HCT116 (cell line): ENCODE results near the gene CH25H. TPM values are rescaled to one million over a fixed set of nuclear protein-coding genes. Genes with fewer than 3 reads are reported as not detected.

Experiments
- ATAC-seq: fragments of 200-7000 bp; cut with Tn5 transposase; 2 replicates; pipeline ENCODE4 v1.9.1; 2020; ENCODE audit warnings: mild to moderate bottlenecking, moderate library complexity
- BruUV-seq: library from RNA; stranded (reverse); fragments of 400-500 nt; replicated peaks from 2 replicates; lab custom pipeline; 2021; lab: Mats Ljungman, UMichigan
- CTCF ChIA-PET: fragments of 300-600 bp; sonication (Branson Sonifier 250); formaldehyde crosslinking; loops from one replicate; lab custom pipeline; 2021; ENCODE audit warnings: antibody characterized with exemption; lab: Charles Lee
- POLR2A ChIA-PET: fragments of 300-600, 350-600 bp; sonication (Branson Sonifier 250); formaldehyde crosslinking; loops from one replicate; lab custom pipeline; 2021; ENCODE audit warnings: antibody characterized with exemption; lab: Charles Lee
- RAD21 ChIA-PET, 2 experiments: fragments of 300-600 bp; sonication (Branson Sonifier 250); formaldehyde crosslinking; loops; one replicate each; lab custom pipeline; 2023; ENCODE audit warnings: low total read pairs in 2 of 2; ENCODE audit not compliant: uncharacterized antibody in 2 of 2, unreplicated experiment in 2 of 2, low non-redundant PET in 1 of 2; lab: Charles Lee
- DNase-seq: peaks from one replicate; pipeline ENCODE4 v3.0.0-alpha.2; 2010; ENCODE audit warnings: low read depth, low spot score
- H2AFZ ChIP-seq: fragments of 200-600 bp; shearing (Covaris generic), sonication (generic); 2 replicates; pipeline ENCODE4 v1.6.1; 2017; ENCODE audit warnings: low read depth, mixed run types, mixed read lengths, antibody characterized with exemption, low read length; ENCODE audit not compliant: poor library complexity, severe bottlenecking
- H3K27ac ChIP-seq: 2 replicates; pipeline ENCODE4 v1.5.1; 2012; ENCODE audit warnings: low read depth, low read length
- H3K27me3 ChIP-seq: fragments of 200-600 bp; sonication (generic); 2 replicates; pipeline ENCODE4 v1.6.1; 2016; ENCODE audit warnings: mixed run types, low read length, mixed read lengths; ENCODE audit not compliant: insufficient read depth
- H3K36me3 ChIP-seq, 2 experiments: fragments of 200-500 bp in 1 of 2; fragments of 200-600 bp in 1 of 2; sonication (Bioruptor generic) in 1 of 2; sonication (generic) in 1 of 2; 2 replicates each; pipeline versions ENCODE4 v1.5.1 to v1.6.1; 2014 to 2016; ENCODE audit warnings: low read length in 2 of 2, inconsistent platforms in 1 of 2, mixed read lengths in 1 of 2, mixed run types in 1 of 2; ENCODE audit not compliant: insufficient read depth in 2 of 2, control insufficient read depth in 1 of 2
- H3K4me1 ChIP-seq, 2 experiments: fragments of 200-600 bp in 1 of 2; sonication (generic) in 1 of 2; 2 replicates each; pipeline versions ENCODE4 v1.5.1 to v1.6.1; 2012 to 2017; ENCODE audit warnings: low read length in 2 of 2, inconsistent platforms in 1 of 2, mild to moderate bottlenecking in 1 of 2, mixed read lengths in 1 of 2, mixed run types in 1 of 2, moderate library complexity in 1 of 2; ENCODE audit not compliant: insufficient read depth in 2 of 2, control insufficient read depth in 1 of 2
- H3K4me2 ChIP-seq: fragments of 200-600 bp; sonication (generic); 2 replicates; pipeline ENCODE4 v1.6.1; 2017; ENCODE audit warnings: mixed run types, low read length, mixed read lengths
- H3K4me3 ChIP-seq, 2 experiments: fragments of 200-600 bp in 1 of 2; sonication (generic) in 1 of 2; replicated peaks in 1 of 2; 2 replicates each; pipeline ENCODE4 v1.5.1; 2011 to 2016; ENCODE audit warnings: low read length in 2 of 2, control low read depth in 1 of 2, low read depth in 1 of 2, mild to moderate bottlenecking in 1 of 2, mixed read lengths in 1 of 2, mixed run types in 1 of 2
- H3K79me2 ChIP-seq: fragments of 200-600 bp; sonication (generic); 2 replicates; pipeline ENCODE4 v1.6.1; 2017; ENCODE audit warnings: mild to moderate bottlenecking, mixed run types, low read length, moderate library complexity, mixed read lengths; ENCODE audit not compliant: insufficient read depth
- H3K9ac ChIP-seq: fragments of 200-600 bp; sonication (generic); 2 replicates; pipeline ENCODE4 v1.6.1; 2016; ENCODE audit warnings: low read length, mixed read lengths
- H3K9me2 ChIP-seq: fragments of 200-600 bp; sonication (generic), shearing (Covaris generic); 2 replicates; pipeline ENCODE4 v1.6.1; 2017; ENCODE audit warnings: mixed run types, mild to moderate bottlenecking, moderate library complexity; ENCODE audit not compliant: insufficient read depth
- H3K9me3 ChIP-seq, 2 experiments: fragments of 200-500 bp in 1 of 2; fragments of 200-600 bp in 1 of 2; sonication (Bioruptor generic) in 1 of 2; sonication (generic) in 1 of 2; 2 replicates each; pipeline ENCODE4 v1.6.1; 2014 to 2017; ENCODE audit warnings: low read length in 2 of 2, mixed read lengths in 2 of 2, inconsistent platforms in 1 of 2, low read depth in 1 of 2, mild to moderate bottlenecking in 1 of 2, mixed run types in 1 of 2, moderate library complexity in 1 of 2; ENCODE audit not compliant: control insufficient read depth in 1 of 2, insufficient read depth in 1 of 2
- H4K20me1 ChIP-seq: fragments of 200-600 bp; sonication (generic), shearing (Covaris generic); 2 replicates; pipeline ENCODE4 v1.6.1; 2017; ENCODE audit warnings: mixed run types, mild to moderate bottlenecking, moderate library complexity; ENCODE audit not compliant: insufficient read depth
- ATF3 ChIP-seq: IDR thresholded peaks from 2 replicates; pipeline ENCODE4 v1.6.1; 2012
- CEBPB ChIP-seq: IDR thresholded peaks from 2 replicates; pipeline ENCODE4 v1.6.1; 2012; ENCODE audit warnings: low read depth
- EGR1 ChIP-seq: IDR thresholded peaks from 2 replicates; pipeline ENCODE4 v1.6.1; 2012; ENCODE audit warnings: low read depth
- ELF1 ChIP-seq: IDR thresholded peaks from 2 replicates; pipeline ENCODE4 v1.6.1; 2012; ENCODE audit warnings: low read depth, borderline replicate concordance
- EZH2 ChIP-seq: fragments of 200-600 bp; sonication (generic); IDR thresholded peaks from 2 replicates; pipeline ENCODE4 v1.6.1; 2017; ENCODE audit warnings: antibody characterized with exemption, mixed run types
- MAX ChIP-seq: IDR thresholded peaks from 2 replicates; pipeline ENCODE4 v1.6.1; 2012
- POLR2A ChIP-seq: IDR thresholded peaks from 2 replicates; pipeline ENCODE4 v1.7.0; 2011; ENCODE audit warnings: borderline replicate concordance; ENCODE audit not compliant: insufficient read depth, insufficient read length; ENCODE audit errors: extremely low read depth
- POLR2AphosphoS5 ChIP-seq: IDR thresholded peaks from 2 replicates; pipeline ENCODE4 v1.6.1; 2011; ENCODE audit warnings: mild to moderate bottlenecking, low read depth, low read length, moderate library complexity
- RAD21 ChIP-seq: IDR thresholded peaks from 2 replicates; pipeline ENCODE4 v1.6.1; 2012; ENCODE audit warnings: low read depth, mild to moderate bottlenecking
- REST ChIP-seq: IDR thresholded peaks from 2 replicates; pipeline ENCODE4 v1.6.1; 2012; ENCODE audit warnings: low read depth
- SIN3A ChIP-seq: IDR thresholded peaks from 2 replicates; pipeline ENCODE4 v1.6.1; 2012; ENCODE audit warnings: low read depth
- TCF7L2 ChIP-seq: IDR thresholded peaks from 2 replicates; pipeline ENCODE4 v1.7.0; 2011; ENCODE audit warnings: borderline replicate concordance, inconsistent platforms; ENCODE audit not compliant: insufficient read depth, insufficient read length; ENCODE audit errors: extremely low read depth
- YY1 ChIP-seq: IDR thresholded peaks from 2 replicates; pipeline ENCODE4 v1.6.1; 2011; ENCODE audit warnings: low read length, low read depth, moderate library complexity, mild to moderate bottlenecking; ENCODE audit not compliant: insufficient replicate concordance; ENCODE audit errors: extremely low read depth
- ZBTB33 ChIP-seq: IDR thresholded peaks from 2 replicates; pipeline ENCODE4 v1.6.1; 2011; ENCODE audit warnings: mild to moderate bottlenecking, low read length, moderate library complexity; ENCODE audit not compliant: insufficient replicate concordance; ENCODE audit errors: extremely low read depth
- ZFX ChIP-seq: fragments of 450-650 bp; IDR thresholded peaks from 2 replicates; pipeline ENCODE4 v1.6.1; 2017
- ZNF274 ChIP-seq: fragments of 200-500 bp; sonication (Bioruptor generic); IDR thresholded peaks from 2 replicates; pipeline ENCODE4 v1.6.1; 2014; ENCODE audit warnings: mild to moderate bottlenecking, low read depth, low read length, inconsistent platforms
- intact Hi-C: fragments of 100-400 bp; cut with micrococcal nuclease; formaldehyde crosslinking; loops from 2 replicates; pipeline ENCODE4 v1.10.0; 2022
- total RNA-seq: library from RNA; stranded (reverse); gene quantifications from one replicate; pipeline ENCODE4 v1.2.1, GENCODE V29; 2021; ENCODE audit not compliant: unreplicated experiment

The CH25H gene
- total RNA-seq, 1 experiment from 2014 or later: not detected

GRCh38 chr10:89251409-89252224 lies 44.5 kb upstream of the CH25H start, which contains the start of gene LIPA (continued):
- peak; percentile 74 for TF ChIP-seq POLR2AphosphoS5
- peak; percentile 58 for TF ChIP-seq REST
- no peak for TF ChIP-seq ATF3
- TF ChIP-seq EGR1: peak; percentile 77
- no peak for TF ChIP-seq TCF7L2
- TF ChIP-seq CEBPB: no peak
- TF ChIP-seq POLR2A: no peak

GRCh38 chr10:89250865-89251408 lies 43.8 kb upstream of the CH25H start:
- no peak for TF ChIP-seq YY1
- no peak for TF ChIP-seq EZH2
- no peak for TF ChIP-seq ZNF274
- no peak for TF ChIP-seq ZFX
- no peak for TF ChIP-seq ELF1
- no peak for TF ChIP-seq SIN3A
- no peak for TF ChIP-seq POLR2AphosphoS5
- no peak for TF ChIP-seq RAD21
- TF ChIP-seq ZBTB33: no peak
- TF ChIP-seq MAX: no peak
- no peak for TF ChIP-seq ATF3
- ChIA-PET CTCF (interaction anchor here (1.1 kb wide), 2 partner anchors 8 to 318 kb away, joined by 3 to 4 read pairs; no protein-coding TSS in a partner anchor), POLR2A (interaction anchor here (1.0 to 1.3 kb wide), 2 partner anchors 77 to 141 kb away, joined by 3 to 5 read pairs; partner anchors contain the start of genes IFIT1 and IFIT3), RAD21 (no interaction called here)
- Histone ChIP-seq H3K79me2 (no peaks in the 10 kb centered on the region), H3K9me2 (no peaks in the 10 kb centered on the region), H3K27me3 (no peaks in the 10 kb centered on the region), H2AFZ (peak overlapping the region; percentile 6), H3K4me1 (peaks cover 3 to 15% of the 10 kb centered on the region in 2 experiments; a peak in 3 of 4 replicates), H4K20me1 (no peaks in the 10 kb centered on the region), H3K9me3 (no peaks in the 10 kb centered on the region; a peak in 2 of 4 replicates), H3K27ac (peak overlapping the region; percentile 34; the same call in 1 of the 2 replicates), H3K36me3 (no peaks in the 10 kb centered on the region), H3K4me2 (peak overlapping the region; percentile 93), H3K9ac (peak overlapping the region; percentile 60), H3K4me3 (peak overlapping the region; percentile 79 to 82)
- TSS peak; percentile 62 for BruUV-seq
- intact Hi-C loops: no loop called here
- no peak for DNase-seq
- ATAC-seq: no peak
